GM18867 (cell line): Measurements from ENCODE around the gene ABHD16B.
"Not testable (repeated sequence)": the region's sequence is repeated elsewhere in the genome, so short reads cannot be mapped to it uniquely, and the experiment has no call there.

Source experiments
- ATAC-seq: cut with Tn5 transposase; IDR thresholded peaks from one replicate; pipeline ENCODE4 v1.9.1; 2021; ENCODE audit warnings: mild to moderate bottlenecking, moderate library complexity; ENCODE audit not compliant: unreplicated experiment

The ABHD16B gene

GRCh38 chr20:63877755-63878470 lies 16.6 kb downstream of the ABHD16B start:
- no peak for ATAC-seq

GRCh38 chr20:63878899-63879663 lies 17.8 kb downstream of the ABHD16B start:
- ATAC-seq = no peak

- ATAC-seq = not testable (repeated sequence)
Observed at GRCh38 chr20:63880901-63881300, 19.6 kb downstream of the ABHD16B start.

GRCh38 chr20:63881451-63882226 lies 20.3 kb downstream of the ABHD16B start:
- no peak for ATAC-seq

- ATAC-seq = no peak
Observed at GRCh38 chr20:63882257-63883200, 21.2 kb downstream of the ABHD16B start.

GRCh38 chr20:63883201-63883593 lies 21.9 kb downstream of the ABHD16B start:
- ATAC-seq = no peak

- ATAC-seq = no peak
Observed at GRCh38 chr20:63884506-63885263, 23.4 kb downstream of the ABHD16B start.

- no peak for ATAC-seq
Observed at GRCh38 chr20:63885264-63886053, 24.2 kb downstream of the ABHD16B start.

- no peak for ATAC-seq
Observed at GRCh38 chr20:63886054-63886419, 24.7 kb downstream of the ABHD16B start.

- no peak for ATAC-seq
Observed at GRCh38 chr20:63886921-63887320, 25.6 kb downstream of the ABHD16B start.

GRCh38 chr20:63889241-63890200 lies 28.2 kb downstream of the ABHD16B start:
- ATAC-seq = no peak

- ATAC-seq = no peak
Observed at GRCh38 chr20:63890201-63890576, 28.9 kb downstream of the ABHD16B start.

GRCh38 chr20:63890616-63891015 lies 29.3 kb downstream of the ABHD16B start:
- no peak for ATAC-seq

GRCh38 chr20:63891061-63892002 lies 30.0 kb downstream of the ABHD16B start:
- no peak for ATAC-seq

- ATAC-seq = no peak
Observed at GRCh38 chr20:63892402-63892801, 31.1 kb downstream of the ABHD16B start.

GRCh38 chr20:63893999-63894357 lies 32.7 kb downstream of the ABHD16B start:
- ATAC-seq = no peak
